Fibroblast of lung (primary cell): ENCODE measurements around the gene LPCAT3.

ENCODE experiments used
- CTCF ChIP-seq, 2 donors: IDR thresholded peaks in 1 of 2; conservative IDR thresholded peaks in 1 of 2; 1 replicate in 1 of 2; 2 replicates in 1 of 2; pipeline ENCODE4 v1.5.1; 2011 to 2012; ENCODE audit warnings: low read length in 2 of 2, control low read depth in 1 of 2, inconsistent platforms in 1 of 2, low read depth in 1 of 2, mild to moderate bottlenecking in 1 of 2
- EZH2 ChIP-seq: IDR thresholded peaks from 2 replicates; pipeline ENCODE4 v1.5.1; 2012; ENCODE audit warnings: low read length, control low read depth, mild to moderate bottlenecking; ENCODE audit errors: missing control alignments

GRCh38 chr12:6951551-6952120, 66.6 kb downstream of the LPCAT3 start:
- TF ChIP-seq CTCF (conservative IDR thresholded peaks at IDR 0.05 in 1 of 2, IDR thresholded peaks at IDR 0.05 in 1 of 2; ENCODE audit: low read depth in 1 of 2, low read length in 2 of 2) (no peak), EZH2 (no peak)
